ENCODE data around the gene LRRC7. TPM values are rescaled to one million over a fixed set of nuclear protein-coding genes. Genes with fewer than 3 reads are reported as not detected.
"Not testable (repeated sequence)": the region's sequence is repeated elsewhere in the genome, so short reads cannot be mapped to it uniquely, and the experiment has no call there.

Gene LRRC7
- total RNA-seq, 1 donor: under 0.01 TPM

GRCh38 chr1:70044832-70045231 lies 477.1 kb downstream of the LRRC7 start:
- Histone ChIP-seq H3K79me2 (ENCODE audit: insufficient read depth, low read length) (no peaks in the 10 kb centered on the region), H3K36me3 (ENCODE audit: insufficient read depth, low read length) (no peaks in the 10 kb centered on the region), H3K27ac (ENCODE audit: low read depth, low read length) (peak overlapping the region; percentile 25), H4K20me1 (ENCODE audit: insufficient read depth, low read length) (no peaks in the 10 kb centered on the region), H3K4me2 (ENCODE audit: insufficient read depth, low read length) (peak overlapping the region; percentile 28), H3K27me3 (ENCODE audit: insufficient read depth, low read length) (no peaks in the 10 kb centered on the region), H3K9me3 (ENCODE audit: low read depth, low read length) (no peaks in the 10 kb centered on the region), H3K4me1 (ENCODE audit: insufficient read depth, low read length) (peaks cover 20% of the 10 kb centered on the region), H2AFZ (ENCODE audit: low read length) (no peak overlapping the region), H3K4me3 (ENCODE audit: insufficient read depth, low read length) (no peak overlapping the region)
- no peak for DNase-seq (ENCODE audit: insufficient read length, low spot score, missing footprints)
- TF ChIP-seq CTCF (IDR thresholded peaks at IDR 0.05; ENCODE audit: extremely low read depth, low read depth, low read length): no peak

GRCh38 chr1:70045581-70045980 lies 477.9 kb downstream of the LRRC7 start:
- H4K20me1 ChIP-seq (ENCODE audit: insufficient read depth, low read length); DNase-seq (ENCODE audit: insufficient read length, low spot score, missing footprints); H3K27me3 ChIP-seq (ENCODE audit: insufficient read depth, low read length); H3K79me2 ChIP-seq (ENCODE audit: insufficient read depth, low read length); H2AFZ ChIP-seq (ENCODE audit: low read length); H3K36me3 ChIP-seq (ENCODE audit: insufficient read depth, low read length); H3K4me3 ChIP-seq (ENCODE audit: insufficient read depth, low read length); H3K27ac ChIP-seq (ENCODE audit: low read depth, low read length); H3K9me3 ChIP-seq (ENCODE audit: low read depth, low read length): not testable (repeated sequence)
- Histone ChIP-seq H3K4me1 (ENCODE audit: insufficient read depth, low read length) (peaks cover 20% of the 10 kb centered on the region), H3K4me2 (ENCODE audit: insufficient read depth, low read length) (peak overlapping the region; percentile 28)

GRCh38 chr1:70048336-70049094 lies 480.8 kb downstream of the LRRC7 start:
- DNase-seq (ENCODE audit: insufficient read length, low spot score, missing footprints): no peak
- Histone ChIP-seq H3K36me3 (ENCODE audit: insufficient read depth, low read length) (no peaks in the 10 kb centered on the region), H3K27ac (ENCODE audit: low read depth, low read length) (no peak overlapping the region), H3K4me1 (ENCODE audit: insufficient read depth, low read length) (peaks cover 20% of the 10 kb centered on the region), H4K20me1 (ENCODE audit: insufficient read depth, low read length) (no peaks in the 10 kb centered on the region), H3K4me2 (ENCODE audit: insufficient read depth, low read length) (no peak overlapping the region), H3K9me3 (ENCODE audit: low read depth, low read length) (no peaks in the 10 kb centered on the region), H3K27me3 (ENCODE audit: insufficient read depth, low read length) (no peaks in the 10 kb centered on the region), H2AFZ (ENCODE audit: low read length) (no peak overlapping the region), H3K4me3 (ENCODE audit: insufficient read depth, low read length) (no peak overlapping the region), H3K79me2 (ENCODE audit: insufficient read depth, low read length) (no peaks in the 10 kb centered on the region)
- TF ChIP-seq CTCF (IDR thresholded peaks at IDR 0.05; ENCODE audit: extremely low read depth, low read depth, low read length): no peak

- Histone ChIP-seq H3K27me3 (ENCODE audit: insufficient read depth, low read length) (no peaks in the 10 kb centered on the region), H3K27ac (ENCODE audit: low read depth, low read length) (no peak overlapping the region), H3K4me1 (ENCODE audit: insufficient read depth, low read length) (no peaks in the 10 kb centered on the region), H3K4me3 (ENCODE audit: insufficient read depth, low read length) (no peak overlapping the region), H3K36me3 (ENCODE audit: insufficient read depth, low read length) (no peaks in the 10 kb centered on the region), H3K9me3 (ENCODE audit: low read depth, low read length) (no peaks in the 10 kb centered on the region), H4K20me1 (ENCODE audit: insufficient read depth, low read length) (no peaks in the 10 kb centered on the region), H3K4me2 (ENCODE audit: insufficient read depth, low read length) (no peak overlapping the region), H2AFZ (ENCODE audit: low read length) (no peak overlapping the region), H3K79me2 (ENCODE audit: insufficient read depth, low read length) (no peaks in the 10 kb centered on the region)
- TF ChIP-seq CTCF (IDR thresholded peaks at IDR 0.05; ENCODE audit: extremely low read depth, low read depth, low read length): no peak
- no peak for DNase-seq (ENCODE audit: insufficient read length, low spot score, missing footprints)
Observed at GRCh38 chr1:70051926-70052325, 484.2 kb downstream of the LRRC7 start.
